ENCODE results near the gene EIF3I. TPM values are rescaled to one million over a fixed set of nuclear protein-coding genes. Genes with fewer than 3 reads are reported as not detected.

The EIF3I gene
- total and polyA plus RNA-seq, 2 donors from 2014 or later: 132 to 178 TPM

- no peak overlapping the region for H3K9ac ChIP-seq (ENCODE audit: low read length in 3 of 3)
- peaks cover 0 to 4% (median 0%) of the 10 kb centered on the region in 3 donors for H3K4me1 ChIP-seq (ENCODE audit: control insufficient read depth in 2 of 3, insufficient read depth in 2 of 3, low read depth in 1 of 3, low read length in 3 of 3)
- H3K9me3 ChIP-seq (ENCODE audit: control insufficient read depth in 2 of 3, insufficient read depth in 1 of 3, low read length in 3 of 3): no peaks in the 10 kb centered on the region
- intact Hi-C loops (cut with DNase I): no loop called here
- no peak for TF ChIP-seq CTCF (IDR thresholded peaks at IDR 0.05; ENCODE audit: borderline replicate concordance, extremely low read depth, insufficient read depth)
- no peak overlapping the region for H3K4me3 ChIP-seq (ENCODE audit: low read length in 3 of 3)
- DNase-seq (peak in 1 of 5 donors; percentile 52), FAIRE-seq (no peak)
- H3K27me3 ChIP-seq (ENCODE audit: control insufficient read depth, insufficient read depth, low read length): no peaks in the 10 kb centered on the region
- H3K36me3 ChIP-seq (ENCODE audit: control insufficient read depth in 2 of 3, insufficient read depth in 3 of 3, low read length in 3 of 3): no peaks in the 10 kb centered on the region
- no peak overlapping the region for H3K27ac ChIP-seq (ENCODE audit: low read depth in 2 of 2, low read length in 2 of 2)
These were observed 44.8 kb downstream of the EIF3I start for GRCh38 chr1:32266921-32267591.

GRCh38 chr1:32269744-32270143, 47.5 kb downstream of the EIF3I start:
- Histone ChIP-seq H3K27me3 (ENCODE audit: control insufficient read depth, insufficient read depth, low read length) (no peaks in the 10 kb centered on the region), H3K9ac (ENCODE audit: low read length in 3 of 3) (no peak overlapping the region), H3K4me1 (ENCODE audit: control insufficient read depth in 2 of 3, insufficient read depth in 2 of 3, low read depth in 1 of 3, low read length in 3 of 3) (peaks cover 0 to 8% (median 2%) of the 10 kb centered on the region in 3 donors), H3K27ac (ENCODE audit: low read depth in 2 of 2, low read length in 2 of 2) (no peak overlapping the region), H3K9me3 (ENCODE audit: control insufficient read depth in 2 of 3, insufficient read depth in 1 of 3, low read length in 3 of 3) (peaks cover 0 to 2% (median 0%) of the 10 kb centered on the region in 3 donors), H3K36me3 (ENCODE audit: control insufficient read depth in 2 of 3, insufficient read depth in 3 of 3, low read length in 3 of 3) (no peaks in the 10 kb centered on the region), H3K4me3 (ENCODE audit: low read length in 3 of 3) (no peak overlapping the region)
- no peak for DNase-seq
- intact Hi-C loops (cut with DNase I): no loop called here
- no peak for FAIRE-seq
- no peak for TF ChIP-seq CTCF (IDR thresholded peaks at IDR 0.05; ENCODE audit: borderline replicate concordance, extremely low read depth, insufficient read depth)

GRCh38 chr1:32272557-32273390, 50.6 kb downstream of the EIF3I start:
- H3K9ac ChIP-seq (ENCODE audit: low read length in 3 of 3): no peak overlapping the region
- H3K4me3 ChIP-seq (ENCODE audit: low read length in 3 of 3): no peak overlapping the region
- H3K4me1 ChIP-seq (ENCODE audit: control insufficient read depth in 2 of 3, insufficient read depth in 2 of 3, low read depth in 1 of 3, low read length in 3 of 3): peaks cover 0 to 4% (median 2%) of the 10 kb centered on the region in 3 donors
- no peak for FAIRE-seq
- H3K27me3 ChIP-seq (ENCODE audit: control insufficient read depth, insufficient read depth, low read length): peaks cover 3% of the 10 kb centered on the region
- intact Hi-C loops (cut with DNase I): no loop called here
- DNase-seq: no peak
- no peaks in the 10 kb centered on the region for H3K36me3 ChIP-seq (ENCODE audit: control insufficient read depth in 2 of 3, insufficient read depth in 3 of 3, low read length in 3 of 3)
- peaks cover 0 to 2% (median 0%) of the 10 kb centered on the region in 3 donors for H3K9me3 ChIP-seq (ENCODE audit: control insufficient read depth in 2 of 3, insufficient read depth in 1 of 3, low read length in 3 of 3)
- TF ChIP-seq CTCF (IDR thresholded peaks at IDR 0.05; ENCODE audit: borderline replicate concordance, extremely low read depth, insufficient read depth): no peak
- no peak overlapping the region for H3K27ac ChIP-seq (ENCODE audit: low read depth in 2 of 2, low read length in 2 of 2)

All from kidney (tissue), 14 donors.